Liver (tissue), 9 donors: Measurements from ENCODE around the gene COL8A1. TPM values are rescaled to one million over a fixed set of nuclear protein-coding genes. Genes with fewer than 3 reads are reported as not detected.
A peak's percentile ranks its signal among the peaks of the same experiment; 100 is the strongest.

ENCODE experiments used
- DNase-seq: peaks from one replicate; pipeline ENCODE4 v3.0.0-alpha.2; 2017; ENCODE audit warnings: low spot score
- H3K27ac ChIP-seq, 2 donors: one replicate each; pipeline ENCODE4 v1.7.0; 2013; ENCODE audit warnings: inconsistent platforms in 2 of 2, low read length in 2 of 2, control low read depth in 1 of 2, low read depth in 1 of 2, mild to moderate bottlenecking in 1 of 2
- H3K27me3 ChIP-seq, 4 donors: one replicate each; pipeline versions ENCODE4 v1.6.1 to v1.7.0; 2013; ENCODE audit warnings: low read length in 3 of 4, inconsistent platforms in 1 of 4, mild to moderate bottlenecking in 1 of 4, moderate library complexity in 1 of 4; ENCODE audit not compliant: control insufficient read depth in 4 of 4, insufficient read depth in 4 of 4
- H3K36me3 ChIP-seq, 4 donors: one replicate each; pipeline versions ENCODE4 v1.6.1 to v1.7.0; 2013; ENCODE audit warnings: low read length in 3 of 4, mild to moderate bottlenecking in 3 of 4, low read depth in 1 of 4, moderate library complexity in 1 of 4; ENCODE audit not compliant: control insufficient read depth in 4 of 4, insufficient read depth in 3 of 4
- H3K4me1 ChIP-seq, 4 donors: one replicate each; pipeline versions ENCODE4 v1.6.1 to v1.7.0; 2013; ENCODE audit warnings: low read length in 3 of 4, mild to moderate bottlenecking in 3 of 4, moderate library complexity in 1 of 4; ENCODE audit not compliant: control insufficient read depth in 4 of 4, insufficient read depth in 4 of 4
- H3K4me3 ChIP-seq, 3 donors: one replicate each; pipeline versions ENCODE4 v1.6.1 to v1.7.0; 2013; ENCODE audit warnings: low read length in 3 of 3, control low read depth in 1 of 3, low read depth in 1 of 3, mild to moderate bottlenecking in 1 of 3
- H3K9ac ChIP-seq, 2 donors: one replicate each; pipeline ENCODE4 v1.7.0; 2013; ENCODE audit warnings: low read length in 2 of 2, mild to moderate bottlenecking in 2 of 2, moderate library complexity in 2 of 2, control low read depth in 1 of 2, low read depth in 1 of 2
- H3K9me3 ChIP-seq, 4 donors: one replicate each; pipeline versions ENCODE4 v1.6.1 to v1.7.0; 2013; ENCODE audit warnings: low read length in 3 of 4; ENCODE audit not compliant: control insufficient read depth in 4 of 4
- EGR1 ChIP-seq, 2 donors: IDR thresholded peaks; 2 replicates each; pipeline ENCODE4 v1.6.1; 2016 to 2018; ENCODE audit warnings: antibody characterized with exemption in 2 of 2, low read depth in 2 of 2
- FOXA1 ChIP-seq: IDR thresholded peaks from 2 replicates; pipeline ENCODE4 v1.6.1; 2016; ENCODE audit warnings: antibody characterized with exemption
- HNF4G ChIP-seq: IDR thresholded peaks from 2 replicates; pipeline ENCODE4 v1.6.1; 2016; ENCODE audit warnings: antibody characterized with exemption
- NR2F2 ChIP-seq: IDR thresholded peaks from 2 replicates; pipeline ENCODE4 v1.6.1; 2016; ENCODE audit warnings: antibody characterized with exemption
- RAD21 ChIP-seq, 2 donors: IDR thresholded peaks; 2 replicates each; pipeline ENCODE4 v1.6.1; 2016; ENCODE audit warnings: antibody characterized with exemption in 2 of 2, mild to moderate bottlenecking in 2 of 2
- SP1 ChIP-seq: IDR thresholded peaks from 2 replicates; pipeline ENCODE4 v1.6.1; 2018; ENCODE audit warnings: antibody characterized with exemption, mild to moderate bottlenecking
- TAF1 ChIP-seq: conservative IDR thresholded peaks from 2 replicates; pipeline ENCODE4 v1.6.1; 2016; ENCODE audit warnings: antibody characterized with exemption, mild to moderate bottlenecking
- YY1 ChIP-seq: IDR thresholded peaks from 2 replicates; pipeline ENCODE4 v1.6.1; 2016; ENCODE audit warnings: antibody characterized with exemption, mild to moderate bottlenecking
- WGBS: extraction: QIAGEN DNeasy Blood & Tissue Kit; methylation state at CpG from one replicate; pipeline ENCODE4 v1.1.7; 2013; 5-methylcytosine and 5-hydroxymethylcytosine counted together
- polyA plus RNA-seq, 2 donors: library from polyadenylated mRNA; stranded (reverse) in 1 of 2; unstranded in 1 of 2; fragments of 200-250 nt in 1 of 2; fragments of >200 nt in 1 of 2; fragmentation: Nextera tagmentation in 1 of 2; extraction: Ambion mirVana in 1 of 2; gene quantifications; one replicate each; pipeline versions ENCODE4 v1.2.1 to v1.2.3, GENCODE V29; 2013 to 2015
- total RNA-seq, 2 donors: library from RNA; depleted of rRNA; stranded (reverse); fragments of >200 nt; gene quantifications; one replicate each; pipeline ENCODE4 v1.2.3, GENCODE V29; 2014
- TF ChIP-seq, protein P1 (sequence below): fragments of 150-350 bp; IDR thresholded peaks from 2 replicates; pipeline ENCODE4 v1.5.1; 2017; ENCODE audit warnings: improper control_type of control experiment, low read depth, low read length; ENCODE audit not compliant: missing input control
- TF ChIP-seq, protein P2 (sequence below): IDR thresholded peaks from 2 replicates; pipeline ENCODE4 v1.6.1; 2016; ENCODE audit warnings: antibody characterized with exemption
- TF ChIP-seq, protein P3 (sequence below): IDR thresholded peaks from 2 replicates; pipeline ENCODE4 v1.6.1; 2016; ENCODE audit warnings: antibody characterized with exemption, mild to moderate bottlenecking
- donor health status: healthy.
- donor health status: healthy.
- donor health status: healthy.
- donor health status: healthy.
- donor health status: healthy.

Gene COL8A1
- total and polyA plus RNA-seq, 4 donors, result 0.14 to 2.2 (median 1.0) TPM

DNA sequence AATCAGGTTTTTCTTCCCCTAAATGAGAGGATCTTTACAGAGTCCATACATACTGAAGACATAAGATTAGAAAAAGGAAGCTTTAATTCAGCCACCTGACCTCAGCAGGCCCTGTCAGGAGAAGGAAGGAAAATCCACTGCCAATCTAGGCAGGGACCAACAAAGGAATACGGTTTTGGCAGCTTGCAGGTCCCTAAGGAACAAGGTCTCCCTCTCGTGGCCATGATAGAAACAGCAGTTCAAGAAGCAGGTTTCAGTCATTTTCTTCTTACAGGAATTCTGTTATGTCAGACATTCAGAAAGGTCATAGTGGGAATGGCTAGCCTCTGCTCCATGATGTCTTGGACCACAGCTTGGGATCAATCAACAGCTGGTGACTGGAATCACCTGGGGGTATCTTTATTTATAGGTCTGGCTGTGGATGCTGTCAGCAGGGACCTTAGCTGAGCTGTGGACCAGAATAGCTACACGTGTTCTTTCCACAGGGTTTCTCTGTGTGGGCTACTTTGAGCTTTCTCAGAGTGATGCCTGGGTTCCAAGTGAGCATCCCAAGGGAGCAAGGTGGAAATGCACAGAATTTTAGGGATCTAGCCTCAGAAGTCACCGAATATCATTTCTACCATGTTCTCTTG, 169.9 kb downstream of the COL8A1 start:
- no peaks in the 10 kb centered on the region for H3K4me1 ChIP-seq
- TF ChIP-seq RAD21 (IDR thresholded peaks at IDR 0.05) (peak; percentile 63 to 77), EGR1 (IDR thresholded peaks at IDR 0.05; ENCODE audit: low read depth in 2 of 2) (no peak)
- TF ChIP-seq, protein P1, sequence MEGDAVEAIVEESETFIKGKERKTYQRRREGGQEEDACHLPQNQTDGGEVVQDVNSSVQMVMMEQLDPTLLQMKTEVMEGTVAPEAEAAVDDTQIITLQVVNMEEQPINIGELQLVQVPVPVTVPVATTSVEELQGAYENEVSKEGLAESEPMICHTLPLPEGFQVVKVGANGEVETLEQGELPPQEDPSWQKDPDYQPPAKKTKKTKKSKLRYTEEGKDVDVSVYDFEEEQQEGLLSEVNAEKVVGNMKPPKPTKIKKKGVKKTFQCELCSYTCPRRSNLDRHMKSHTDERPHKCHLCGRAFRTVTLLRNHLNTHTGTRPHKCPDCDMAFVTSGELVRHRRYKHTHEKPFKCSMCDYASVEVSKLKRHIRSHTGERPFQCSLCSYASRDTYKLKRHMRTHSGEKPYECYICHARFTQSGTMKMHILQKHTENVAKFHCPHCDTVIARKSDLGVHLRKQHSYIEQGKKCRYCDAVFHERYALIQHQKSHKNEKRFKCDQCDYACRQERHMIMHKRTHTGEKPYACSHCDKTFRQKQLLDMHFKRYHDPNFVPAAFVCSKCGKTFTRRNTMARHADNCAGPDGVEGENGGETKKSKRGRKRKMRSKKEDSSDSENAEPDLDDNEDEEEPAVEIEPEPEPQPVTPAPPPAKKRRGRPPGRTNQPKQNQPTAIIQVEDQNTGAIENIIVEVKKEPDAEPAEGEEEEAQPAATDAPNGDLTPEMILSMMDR, result peak; percentile 66
- DNase-seq, result peak; percentile 42
- 50% methylated on average over 4 of the region's 4 CpGs for WGBS
- H3K27me3 ChIP-seq, result no peaks in the 10 kb centered on the region
- no peak overlapping the region for H3K9ac ChIP-seq
- H3K27ac ChIP-seq, result no peak overlapping the region
- H3K4me3 ChIP-seq, result no peak overlapping the region
- H3K36me3 ChIP-seq, result no peaks in the 10 kb centered on the region
- peaks cover 0 to 8% (median 3%) of the 10 kb centered on the region in 4 donors for H3K9me3 ChIP-seq

DNA sequence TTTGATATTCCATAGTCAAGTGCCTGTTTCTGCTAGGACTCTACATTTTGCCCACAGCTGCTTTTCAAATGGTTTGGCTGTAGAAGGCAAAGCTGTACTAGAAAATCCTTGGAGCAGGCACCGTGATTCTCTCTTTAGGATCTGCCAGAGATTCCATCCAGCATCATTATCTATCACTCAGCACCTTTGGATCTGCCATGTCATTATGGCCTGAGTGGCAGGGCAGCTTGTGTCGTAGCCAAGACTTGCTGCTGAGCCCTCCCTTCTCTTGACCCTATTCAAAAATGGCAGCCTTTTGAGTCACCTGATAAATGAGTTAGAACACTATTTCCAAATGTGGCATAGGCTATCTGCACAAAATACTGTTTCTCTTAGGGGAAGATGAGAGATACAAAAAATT, 171.2 kb downstream of the COL8A1 start:
- H3K27ac ChIP-seq, result no peak overlapping the region
- H3K27me3 ChIP-seq, result no peaks in the 10 kb centered on the region
- no peaks in the 10 kb centered on the region for H3K36me3 ChIP-seq
- 89% methylated on average over 2 of the region's 2 CpGs for WGBS
- no peaks in the 10 kb centered on the region for H3K4me1 ChIP-seq
- H3K9ac ChIP-seq, result no peak overlapping the region
- TF ChIP-seq, protein P2, sequence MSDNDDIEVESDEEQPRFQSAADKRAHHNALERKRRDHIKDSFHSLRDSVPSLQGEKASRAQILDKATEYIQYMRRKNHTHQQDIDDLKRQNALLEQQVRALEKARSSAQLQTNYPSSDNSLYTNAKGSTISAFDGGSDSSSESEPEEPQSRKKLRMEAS, result no peak
- TF ChIP-seq, protein P1, result no peak
- TF ChIP-seq FOXA1, result no peak
- DNase-seq, result no peak
- peaks cover 0 to 8% (median 3%) of the 10 kb centered on the region in 4 donors for H3K9me3 ChIP-seq
- no peak overlapping the region for H3K4me3 ChIP-seq

DNA sequence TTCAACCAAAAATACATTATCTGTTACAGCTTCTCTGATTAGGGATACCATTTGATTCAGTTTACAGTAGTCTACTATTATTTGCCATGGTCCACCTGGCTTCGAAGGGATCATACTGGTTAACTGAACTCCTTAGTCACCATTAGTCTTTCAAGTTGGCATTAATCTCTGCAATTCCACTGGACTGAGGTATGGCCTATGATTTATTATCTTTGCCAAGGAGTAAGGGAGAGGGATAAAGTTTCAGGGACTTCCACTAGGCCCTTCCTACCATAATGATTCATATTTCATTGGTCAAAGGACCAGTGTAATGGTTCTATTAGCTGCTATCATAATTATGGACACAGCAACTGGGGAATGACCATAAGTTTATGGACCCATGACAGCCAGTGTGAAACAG, 172.0 kb downstream of the COL8A1 start:
- TF ChIP-seq, protein P3, sequence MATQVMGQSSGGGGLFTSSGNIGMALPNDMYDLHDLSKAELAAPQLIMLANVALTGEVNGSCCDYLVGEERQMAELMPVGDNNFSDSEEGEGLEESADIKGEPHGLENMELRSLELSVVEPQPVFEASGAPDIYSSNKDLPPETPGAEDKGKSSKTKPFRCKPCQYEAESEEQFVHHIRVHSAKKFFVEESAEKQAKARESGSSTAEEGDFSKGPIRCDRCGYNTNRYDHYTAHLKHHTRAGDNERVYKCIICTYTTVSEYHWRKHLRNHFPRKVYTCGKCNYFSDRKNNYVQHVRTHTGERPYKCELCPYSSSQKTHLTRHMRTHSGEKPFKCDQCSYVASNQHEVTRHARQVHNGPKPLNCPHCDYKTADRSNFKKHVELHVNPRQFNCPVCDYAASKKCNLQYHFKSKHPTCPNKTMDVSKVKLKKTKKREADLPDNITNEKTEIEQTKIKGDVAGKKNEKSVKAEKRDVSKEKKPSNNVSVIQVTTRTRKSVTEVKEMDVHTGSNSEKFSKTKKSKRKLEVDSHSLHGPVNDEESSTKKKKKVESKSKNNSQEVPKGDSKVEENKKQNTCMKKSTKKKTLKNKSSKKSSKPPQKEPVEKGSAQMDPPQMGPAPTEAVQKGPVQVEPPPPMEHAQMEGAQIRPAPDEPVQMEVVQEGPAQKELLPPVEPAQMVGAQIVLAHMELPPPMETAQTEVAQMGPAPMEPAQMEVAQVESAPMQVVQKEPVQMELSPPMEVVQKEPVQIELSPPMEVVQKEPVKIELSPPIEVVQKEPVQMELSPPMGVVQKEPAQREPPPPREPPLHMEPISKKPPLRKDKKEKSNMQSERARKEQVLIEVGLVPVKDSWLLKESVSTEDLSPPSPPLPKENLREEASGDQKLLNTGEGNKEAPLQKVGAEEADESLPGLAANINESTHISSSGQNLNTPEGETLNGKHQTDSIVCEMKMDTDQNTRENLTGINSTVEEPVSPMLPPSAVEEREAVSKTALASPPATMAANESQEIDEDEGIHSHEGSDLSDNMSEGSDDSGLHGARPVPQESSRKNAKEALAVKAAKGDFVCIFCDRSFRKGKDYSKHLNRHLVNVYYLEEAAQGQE, result no peak
- TF ChIP-seq YY1 (no peak), SP1 (no peak), HNF4G (no peak), FOXA1 (no peak), RAD21 (IDR thresholded peaks at IDR 0.05) (no peak), NR2F2 (no peak), TAF1 (no peak)
- no peaks in the 10 kb centered on the region for H3K27me3 ChIP-seq
- H3K4me3 ChIP-seq, result no peak overlapping the region
- no peak overlapping the region for H3K9ac ChIP-seq
- peaks cover 0 to 2% (median 1%) of the 10 kb centered on the region in 4 donors for H3K9me3 ChIP-seq
- no peak for DNase-seq
- WGBS, result 93% methylated on average over 1 of the region's 1 CpG
- no peaks in the 10 kb centered on the region for H3K36me3 ChIP-seq
- no peak overlapping the region for H3K27ac ChIP-seq
- H3K4me1 ChIP-seq, result no peaks in the 10 kb centered on the region
